Astrocyte of the cerebellum (primary cell): Measurements from ENCODE around the gene STK17B.

Experiments
- DNase-seq: peaks from one replicate; pipeline ENCODE4 v3.0.0-alpha.2; 2011; ENCODE audit warnings: low read depth
- H3K4me3 ChIP-seq: 2 replicates; pipeline ENCODE4 v1.5.1; 2011; ENCODE audit warnings: mild to moderate bottlenecking, low read depth, low read length, moderate library complexity
- CTCF ChIP-seq: IDR thresholded peaks from 2 replicates; pipeline ENCODE4 v1.5.1; 2012; ENCODE audit warnings: low read length, low read depth, moderate library complexity, mild to moderate bottlenecking; ENCODE audit errors: missing control alignments
- in situ Hi-C: cut with HindIII; loops from 2 replicates; pipeline ENCODE4 v1.10.0; 2017; ENCODE audit warnings: low sequenced_read_pairs

Gene STK17B

GRCh38 chr2:196117214-196117705 is 54.1 kb downstream of the STK17B start:
- no peak for DNase-seq
- no peak overlapping the region for H3K4me3 ChIP-seq
- no peak for TF ChIP-seq CTCF
- in situ Hi-C loops = no loop called here

GRCh38 chr2:196113061-196113974 is 58.1 kb downstream of the STK17B start:
- no peak for TF ChIP-seq CTCF
- no peak overlapping the region for H3K4me3 ChIP-seq
- peak; percentile 90 for DNase-seq
- in situ Hi-C loops = no loop called here

GRCh38 chr2:196112418-196113034 is 58.9 kb downstream of the STK17B start:
- no peak for TF ChIP-seq CTCF
- no peak overlapping the region for H3K4me3 ChIP-seq
- in situ Hi-C loops = no loop called here
- DNase-seq = peak; percentile 79

- in situ Hi-C loops = no loop called here
- no peak for TF ChIP-seq CTCF
Measured at GRCh38 chr2:196108604-196109003, 62.8 kb downstream of the STK17B start.

GRCh38 chr2:196105951-196106350 is 65.4 kb downstream of the STK17B start:
- DNase-seq = no peak
- TF ChIP-seq CTCF = no peak
- in situ Hi-C loops = no loop called here
- H3K4me3 ChIP-seq = no peak overlapping the region

More at GRCh38 chr2:196108604-196109003, 62.8 kb downstream of the STK17B start:
- DNase-seq = no peak
- H3K4me3 ChIP-seq = no peak overlapping the region

- in situ Hi-C loops = no loop called here
- TF ChIP-seq CTCF = no peak
- H3K4me3 ChIP-seq = no peak overlapping the region
- DNase-seq = no peak
Measured at GRCh38 chr2:196104066-196104465, 67.3 kb downstream of the STK17B start.
